Mucosa of stomach (tissue), 1 donor: ENCODE measurements around the gene CX3CL1.

Experiments used
- H3K27me3 ChIP-seq: one replicate; pipeline ENCODE4 v1.7.0; 2013; ENCODE audit warnings: mild to moderate bottlenecking, low read length; ENCODE audit not compliant: control insufficient read depth, insufficient read depth
- H3K36me3 ChIP-seq: one replicate; pipeline ENCODE4 v1.7.0; 2013; ENCODE audit warnings: low read length; ENCODE audit not compliant: control insufficient read depth, insufficient read depth
- H3K4me1 ChIP-seq: one replicate; pipeline ENCODE4 v1.7.0; 2013; ENCODE audit warnings: mild to moderate bottlenecking, low read length; ENCODE audit not compliant: control insufficient read depth, insufficient read depth
- H3K4me3 ChIP-seq: one replicate; pipeline ENCODE4 v1.7.0; 2013; ENCODE audit warnings: low read length
- H3K9ac ChIP-seq: one replicate; pipeline ENCODE4 v1.7.0; 2013; ENCODE audit warnings: mild to moderate bottlenecking, low read length, moderate library complexity
- H3K9me3 ChIP-seq: one replicate; pipeline ENCODE4 v1.7.0; 2013; ENCODE audit warnings: mild to moderate bottlenecking, low read length, moderate library complexity; ENCODE audit not compliant: control insufficient read depth
- donor health status: Pancreatic carcinoma.

The CX3CL1 gene

GRCh38 chr16:57419506-57419905, 47.2 kb downstream of the CX3CL1 start:
- H3K9me3 ChIP-seq, result no peaks in the 10 kb centered on the region
- H3K4me1 ChIP-seq, result peaks cover 27% of the 10 kb centered on the region
- no peaks in the 10 kb centered on the region for H3K36me3 ChIP-seq
- peak overlapping the region; percentile 43 for H3K9ac ChIP-seq
- no peaks in the 10 kb centered on the region for H3K27me3 ChIP-seq
- no peak overlapping the region for H3K4me3 ChIP-seq

GRCh38 chr16:57422026-57422944, 50.0 kb downstream of the CX3CL1 start:
- H3K4me1 ChIP-seq, result peaks cover 18% of the 10 kb centered on the region

GRCh38 chr16:57423152-57423551, 50.9 kb downstream of the CX3CL1 start:
- Histone ChIP-seq H3K4me1 (peaks cover 10% of the 10 kb centered on the region), H3K4me3 (no peak overlapping the region), H3K27me3 (no peaks in the 10 kb centered on the region), H3K9ac (no peak overlapping the region), H3K9me3 (no peaks in the 10 kb centered on the region), H3K36me3 (no peaks in the 10 kb centered on the region)

More at GRCh38 chr16:57422026-57422944, 50.0 kb downstream of the CX3CL1 start:
- Histone ChIP-seq H3K4me3 (no peak overlapping the region), H3K9me3 (no peaks in the 10 kb centered on the region), H3K9ac (no peak overlapping the region), H3K27me3 (no peaks in the 10 kb centered on the region), H3K36me3 (no peaks in the 10 kb centered on the region)

GRCh38 chr16:57424583-57424982, 52.3 kb downstream of the CX3CL1 start:
- Histone ChIP-seq H3K27me3 (no peaks in the 10 kb centered on the region), H3K36me3 (no peaks in the 10 kb centered on the region), H3K9me3 (no peaks in the 10 kb centered on the region), H3K4me3 (no peak overlapping the region), H3K9ac (no peak overlapping the region), H3K4me1 (no peaks in the 10 kb centered on the region)

- no peaks in the 10 kb centered on the region for H3K27me3 ChIP-seq
- H3K36me3 ChIP-seq, result peaks cover 9% of the 10 kb centered on the region
- no peak overlapping the region for H3K4me3 ChIP-seq
Measured at GRCh38 chr16:57426356-57426755, 54.1 kb downstream of the CX3CL1 start.

GRCh38 chr16:57427307-57427706, 55.0 kb downstream of the CX3CL1 start:
- Histone ChIP-seq H3K4me3 (no peak overlapping the region), H3K4me1 (no peaks in the 10 kb centered on the region), H3K36me3 (peaks cover 9% of the 10 kb centered on the region), H3K27me3 (no peaks in the 10 kb centered on the region), H3K9ac (no peak overlapping the region), H3K9me3 (no peaks in the 10 kb centered on the region)

More at GRCh38 chr16:57426356-57426755, 54.1 kb downstream of the CX3CL1 start:
- no peaks in the 10 kb centered on the region for H3K9me3 ChIP-seq
- H3K4me1 ChIP-seq, result no peaks in the 10 kb centered on the region
- H3K9ac ChIP-seq, result no peak overlapping the region

GRCh38 chr16:57427824-57428223, 55.5 kb downstream of the CX3CL1 start:
- H3K4me1 ChIP-seq, result no peaks in the 10 kb centered on the region
- H3K9ac ChIP-seq, result no peak overlapping the region
- H3K27me3 ChIP-seq, result no peaks in the 10 kb centered on the region
- peaks cover 9% of the 10 kb centered on the region for H3K36me3 ChIP-seq
- no peaks in the 10 kb centered on the region for H3K9me3 ChIP-seq
- no peak overlapping the region for H3K4me3 ChIP-seq

GRCh38 chr16:57430955-57431354, 58.7 kb downstream of the CX3CL1 start:
- Histone ChIP-seq H3K4me3 (no peak overlapping the region), H3K4me1 (no peaks in the 10 kb centered on the region), H3K9ac (no peak overlapping the region), H3K36me3 (peaks cover 24% of the 10 kb centered on the region), H3K27me3 (no peaks in the 10 kb centered on the region), H3K9me3 (no peaks in the 10 kb centered on the region)

- no peaks in the 10 kb centered on the region for H3K27me3 ChIP-seq
- H3K9ac ChIP-seq, result no peak overlapping the region
- no peaks in the 10 kb centered on the region for H3K4me1 ChIP-seq
- peaks cover 24% of the 10 kb centered on the region for H3K36me3 ChIP-seq
- H3K9me3 ChIP-seq, result no peaks in the 10 kb centered on the region
- H3K4me3 ChIP-seq, result no peak overlapping the region
Measured at GRCh38 chr16:57432505-57432904, 60.2 kb downstream of the CX3CL1 start.

- Histone ChIP-seq H3K4me1 (no peaks in the 10 kb centered on the region), H3K4me3 (no peak overlapping the region), H3K36me3 (peaks cover 24% of the 10 kb centered on the region), H3K9me3 (no peaks in the 10 kb centered on the region), H3K9ac (no peak overlapping the region), H3K27me3 (no peaks in the 10 kb centered on the region)
Measured at GRCh38 chr16:57432989-57433388, 60.7 kb downstream of the CX3CL1 start.

- Histone ChIP-seq H3K9me3 (no peaks in the 10 kb centered on the region), H3K36me3 (peaks cover 24% of the 10 kb centered on the region), H3K9ac (no peak overlapping the region), H3K4me3 (no peak overlapping the region), H3K27me3 (no peaks in the 10 kb centered on the region), H3K4me1 (no peaks in the 10 kb centered on the region)
Measured at GRCh38 chr16:57434003-57434402, 61.7 kb downstream of the CX3CL1 start.
